GM18867 (cell line): ENCODE measurements around the gene CCDC69.

Experiments
- ATAC-seq: cut with Tn5 transposase; IDR thresholded peaks from one replicate; pipeline ENCODE4 v1.9.1; 2021; ENCODE audit warnings: mild to moderate bottlenecking, moderate library complexity; ENCODE audit not compliant: unreplicated experiment

The CCDC69 gene

DNA sequence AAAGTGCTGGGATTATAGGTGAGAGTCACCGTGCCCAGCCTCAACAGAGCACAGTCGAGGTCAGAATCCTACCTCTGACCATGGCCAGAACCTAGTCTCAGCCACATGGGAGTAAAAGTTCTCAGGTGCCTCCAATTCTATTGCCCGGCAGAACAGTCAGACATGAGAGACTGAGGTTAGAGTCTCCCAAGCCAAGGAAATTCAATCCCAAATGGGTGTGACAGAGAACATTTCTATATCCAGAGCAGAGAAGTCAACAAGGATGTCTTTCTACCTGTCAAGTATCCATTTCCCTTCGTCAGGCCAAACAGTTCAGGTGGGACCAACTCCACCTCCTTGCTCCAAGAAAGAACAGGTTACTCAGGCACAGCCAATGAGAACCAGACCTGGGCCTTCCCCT is 76.9 kb downstream of the CCDC69 start:
- ATAC-seq: no peak

DNA sequence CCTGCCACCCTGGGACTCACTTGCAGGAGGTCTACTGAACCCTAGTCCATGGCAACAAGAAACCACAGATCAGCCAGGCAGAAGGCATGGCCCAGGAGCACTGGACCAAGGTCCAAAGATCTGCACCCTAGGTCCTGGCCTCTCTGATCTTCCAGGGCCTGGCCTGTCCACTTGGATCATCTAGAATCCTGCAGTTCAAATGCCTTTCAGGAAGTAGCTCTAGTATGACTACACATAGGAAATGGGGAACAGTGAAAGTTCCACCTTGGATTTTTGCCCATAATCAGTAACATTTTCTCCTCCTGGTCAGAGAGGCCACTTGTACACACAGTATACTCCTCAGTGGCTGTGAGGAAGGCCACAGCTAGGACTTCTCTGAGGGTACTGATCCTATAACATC is 77.8 kb downstream of the CCDC69 start:
- ATAC-seq: no peak

DNA sequence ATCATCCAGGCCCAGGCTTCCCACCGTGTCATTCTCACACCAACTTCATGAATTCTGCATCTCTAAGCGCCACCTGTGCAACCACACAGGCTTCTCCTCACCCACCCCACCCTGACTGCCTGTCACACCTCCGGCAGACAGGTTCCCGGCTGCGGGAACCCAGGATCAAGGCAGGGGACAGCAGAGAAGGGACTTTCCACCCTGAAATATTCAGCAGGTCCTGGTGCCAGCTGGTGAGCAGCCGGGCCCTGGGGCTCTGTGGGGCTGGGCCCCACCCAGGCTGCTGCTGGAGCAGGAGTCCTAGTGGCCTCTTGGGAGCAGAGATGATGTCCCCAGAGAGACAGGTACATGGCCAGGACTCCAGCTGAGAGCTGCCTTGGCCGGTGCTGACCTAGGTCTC is 79.0 kb downstream of the CCDC69 start:
- no peak for ATAC-seq

DNA sequence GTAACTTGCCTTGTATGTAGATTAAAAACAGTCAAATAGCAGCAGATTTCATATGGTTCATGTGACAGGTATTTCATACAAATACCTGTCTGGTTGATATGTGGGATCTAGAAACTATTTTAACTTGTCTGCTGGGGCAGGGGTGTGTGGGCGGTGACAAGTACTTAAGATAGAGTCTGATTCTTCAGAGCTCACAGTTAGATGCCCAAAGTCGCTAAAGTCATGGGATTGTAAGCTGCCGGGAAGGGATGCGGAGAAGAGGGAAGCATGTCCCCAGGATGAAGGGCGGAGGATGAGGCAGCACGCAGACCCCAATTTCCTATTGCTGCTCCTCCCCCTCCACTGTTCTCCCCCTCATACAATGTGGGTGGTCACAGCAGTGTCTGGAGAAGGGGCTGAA is 79.6 kb downstream of the CCDC69 start:
- ATAC-seq: no peak

DNA sequence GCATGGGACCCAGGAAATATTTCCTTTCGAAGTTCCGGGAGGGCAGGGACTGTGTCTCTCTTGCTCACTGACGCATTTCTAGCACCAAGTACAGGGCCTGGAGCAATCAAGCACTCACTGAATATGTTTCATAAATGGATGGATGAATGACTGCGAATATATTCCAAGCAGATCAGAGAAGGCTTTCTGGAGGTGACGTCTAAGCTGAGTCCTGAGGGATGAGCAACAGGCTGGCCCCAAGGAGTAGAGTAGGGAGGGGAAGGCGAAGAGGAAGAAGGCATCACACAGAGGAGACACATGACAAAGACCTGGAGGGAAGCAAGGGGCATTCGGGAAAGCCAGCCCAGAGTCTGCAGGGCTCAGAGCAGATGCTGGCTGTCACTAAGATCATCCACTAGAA is 80.2 kb downstream of the CCDC69 start:
- ATAC-seq: no peak

DNA sequence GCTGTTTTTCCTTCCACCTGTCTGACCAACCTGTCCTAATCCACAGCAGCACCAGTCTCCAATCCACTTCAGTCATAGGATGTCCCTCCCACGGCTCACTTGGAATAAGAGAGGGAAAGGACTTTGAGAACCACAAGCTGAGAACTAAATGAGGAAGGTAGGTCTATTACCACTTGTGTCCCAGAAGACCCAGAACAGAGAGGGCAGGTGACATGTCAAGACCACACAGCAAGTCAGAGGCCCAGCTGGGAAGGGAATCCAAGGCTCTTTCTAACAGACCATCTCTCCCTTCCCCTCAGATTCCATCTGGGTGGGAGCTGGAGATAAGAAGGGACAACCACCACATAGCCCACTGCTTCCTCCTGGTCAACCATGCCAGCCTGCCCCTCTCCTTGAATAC is 81.0 kb downstream of the CCDC69 start:
- ATAC-seq: no peak

DNA sequence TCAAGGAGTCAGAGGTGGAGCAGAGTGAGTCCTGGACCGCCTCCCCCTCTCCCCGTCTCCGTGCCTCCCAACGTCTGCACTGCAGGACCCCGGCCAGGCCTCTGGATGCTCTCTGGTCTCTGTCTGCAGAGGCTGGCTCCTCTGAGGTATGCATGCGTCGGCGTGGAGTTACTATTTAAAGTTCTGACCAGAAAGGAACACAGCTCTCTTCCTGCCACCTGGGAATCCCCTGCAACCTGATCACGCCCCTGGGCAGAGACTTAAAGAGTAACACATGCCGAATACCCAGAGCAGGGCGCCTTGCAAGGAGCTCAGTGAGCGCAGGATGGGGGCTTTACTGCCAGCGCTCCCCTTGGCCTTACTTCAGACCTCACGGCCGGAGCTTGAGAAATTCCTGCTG is 82.4 kb downstream of the CCDC69 start:
- peak; percentile 82 for ATAC-seq

DNA sequence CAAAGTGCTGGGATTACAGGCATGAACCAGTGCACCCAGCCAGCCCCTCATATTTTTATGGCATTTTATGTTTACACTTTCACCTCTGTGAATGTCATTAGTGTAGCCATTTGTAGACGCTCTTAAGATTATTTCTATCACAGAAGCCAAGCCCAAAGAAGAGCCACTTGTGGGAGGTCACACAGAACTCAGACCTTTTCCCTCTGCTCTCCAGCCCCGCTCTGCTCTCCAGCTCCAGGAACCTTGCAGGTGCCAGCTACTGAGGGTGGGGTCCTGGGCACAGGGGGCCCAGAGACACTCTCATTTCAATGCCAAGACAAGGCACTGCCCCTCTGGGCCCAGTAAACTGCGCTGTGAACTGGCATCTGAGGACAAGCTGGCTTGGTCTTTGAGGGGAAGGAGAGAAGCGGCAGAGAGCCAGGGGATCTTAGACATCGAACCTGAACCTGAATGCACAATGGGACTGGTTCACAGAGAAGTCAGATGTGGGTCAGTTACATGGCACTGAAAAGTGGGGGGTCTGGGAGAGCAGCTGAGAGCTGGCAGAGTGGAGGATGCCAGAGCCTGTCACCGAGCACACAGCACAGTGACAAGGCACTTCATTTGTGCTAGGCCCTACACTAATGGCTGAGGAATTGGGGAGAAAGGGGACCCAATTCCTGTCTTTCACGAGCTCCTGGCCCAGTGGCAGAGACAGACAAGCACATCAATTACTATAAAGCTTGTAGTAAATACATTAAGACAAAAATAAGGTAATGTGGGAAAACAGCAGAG is 83.0 kb downstream of the CCDC69 start:
- no peak for ATAC-seq

DNA sequence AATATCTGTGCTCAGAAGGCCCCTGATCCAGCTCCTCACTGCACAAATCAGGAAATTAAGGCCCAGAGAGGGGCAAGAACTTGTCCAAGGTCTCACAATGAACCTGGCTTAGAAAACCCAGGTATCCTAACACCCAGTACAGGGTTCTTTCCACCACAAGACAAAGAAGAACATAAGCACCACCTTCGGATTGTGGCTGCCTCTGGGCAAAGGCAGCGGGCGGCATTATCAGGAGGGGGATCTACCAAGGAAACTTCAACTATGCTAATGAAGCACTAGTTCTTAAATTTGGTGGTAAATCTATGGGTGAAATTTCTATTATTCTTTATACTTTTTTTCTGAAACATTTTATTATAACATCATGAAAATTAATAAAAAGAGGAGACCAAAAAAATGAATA is 84.2 kb downstream of the CCDC69 start:
- ATAC-seq: no peak

DNA sequence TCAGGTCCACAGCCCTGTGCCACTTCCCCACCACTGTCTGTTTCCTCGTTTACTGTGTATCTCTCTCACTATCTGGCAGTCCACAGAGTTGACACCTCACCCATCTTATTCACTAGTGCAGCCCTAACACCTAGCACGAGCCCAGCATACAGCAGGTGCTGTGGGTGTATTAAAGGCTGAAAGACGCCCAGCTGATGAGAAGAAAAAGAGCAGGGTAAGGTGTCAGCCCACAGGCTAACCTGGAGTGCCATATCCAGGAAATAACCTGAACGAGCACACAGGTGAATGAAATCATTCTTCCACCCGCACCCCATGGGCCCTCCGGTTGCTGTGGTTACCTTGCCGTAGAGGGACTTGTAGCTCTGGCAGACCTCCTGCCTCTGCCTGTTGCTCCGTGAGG is 84.9 kb downstream of the CCDC69 start:
- no peak for ATAC-seq

DNA sequence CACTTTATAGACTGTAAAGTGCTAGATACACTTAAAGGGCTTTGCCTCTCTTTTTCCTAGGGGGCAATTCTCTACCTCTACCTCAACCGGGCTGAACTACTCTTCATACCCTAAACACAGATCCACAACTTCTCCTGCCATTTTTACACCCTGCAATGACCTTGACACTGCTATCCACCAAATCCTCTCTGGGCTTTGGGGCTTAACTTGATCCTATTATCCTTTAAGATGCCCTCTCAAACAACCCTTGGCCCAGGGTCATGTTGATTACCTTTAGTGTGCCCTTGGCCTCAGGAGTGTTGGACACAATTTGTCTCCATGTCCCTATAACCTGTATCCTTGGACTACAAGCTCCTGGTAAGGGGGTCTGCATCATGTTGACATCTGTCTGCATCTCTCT is 85.8 kb downstream of the CCDC69 start:
- ATAC-seq: no peak

DNA sequence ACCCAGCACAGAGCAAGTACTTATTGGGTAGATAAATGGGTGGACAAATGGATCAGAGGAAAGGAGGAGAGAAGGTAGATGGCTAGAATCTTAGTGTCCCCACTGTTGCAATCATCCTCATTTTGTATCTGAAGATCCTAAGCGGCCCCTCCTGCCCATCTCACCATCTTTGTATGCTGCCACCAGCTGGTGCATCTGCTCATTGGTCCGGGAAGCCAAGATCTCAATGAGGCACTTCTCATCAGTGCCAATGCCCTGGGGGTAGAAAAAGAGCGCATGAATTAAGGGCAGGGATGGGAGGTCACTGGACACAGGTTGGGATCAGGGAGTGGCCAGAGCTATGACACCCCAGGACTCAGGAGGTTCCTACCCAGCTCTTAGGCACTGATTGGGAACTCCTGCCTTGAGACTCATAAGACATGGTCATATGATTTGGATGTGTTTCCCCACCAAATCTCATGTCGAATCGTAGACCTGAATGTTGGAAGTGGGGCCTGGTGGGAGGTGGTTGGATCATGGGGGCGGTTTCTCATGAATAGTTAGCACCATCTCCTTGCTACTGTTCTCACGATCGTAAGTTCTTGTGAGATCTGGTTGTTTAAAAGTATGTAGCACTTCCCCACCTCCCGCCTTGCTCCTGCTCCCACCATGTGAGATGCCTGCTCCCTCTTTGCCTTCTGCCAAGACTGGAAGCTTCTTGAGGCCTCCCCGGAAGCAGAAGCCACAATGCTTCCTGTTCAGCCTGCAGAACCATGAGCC is 86.6 kb downstream of the CCDC69 start:
- ATAC-seq: no peak

DNA sequence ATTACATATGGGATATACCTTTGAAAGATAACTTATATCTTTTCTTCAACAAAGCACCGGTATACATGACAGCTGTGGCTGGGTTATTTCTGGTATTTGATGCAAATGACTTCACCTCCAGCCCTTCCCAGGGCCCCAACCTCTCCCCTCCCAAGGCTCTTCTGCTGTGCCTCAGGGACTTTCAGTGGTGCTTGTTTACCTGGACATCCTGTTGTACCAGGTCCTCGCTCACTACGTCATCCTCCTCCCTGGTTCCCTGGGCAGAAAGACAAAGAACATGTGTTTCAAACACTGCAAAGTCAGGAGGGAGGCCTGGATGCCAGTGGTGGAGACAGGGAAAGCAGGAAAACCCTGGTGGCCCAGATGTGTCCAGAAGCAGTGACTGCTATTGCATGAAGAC is 89.7 kb downstream of the CCDC69 start:
- ATAC-seq: peak; percentile 71

DNA sequence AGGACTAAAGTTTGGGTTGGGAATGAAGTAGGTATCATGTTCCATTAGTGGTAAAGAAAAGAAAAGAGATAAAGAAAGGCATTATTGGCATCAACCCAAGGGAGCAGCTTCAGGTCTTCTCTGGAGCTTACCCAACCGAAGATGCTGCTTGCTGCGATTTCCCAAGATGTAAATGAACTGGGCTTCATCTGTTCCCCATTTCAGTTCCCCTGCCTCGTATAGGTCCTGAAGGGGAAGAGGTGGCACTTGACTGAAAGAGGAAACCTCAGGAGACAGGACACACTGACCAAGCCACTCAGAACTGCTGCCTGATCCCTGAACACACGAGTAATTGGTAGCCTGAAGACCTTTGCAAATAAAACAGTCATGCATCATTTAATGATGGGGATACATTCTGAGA is 90.9 kb downstream of the CCDC69 start:
- ATAC-seq: no peak
